HL-60/S4 treated with phorbol 12-myristate 13-acetate at 8.2 ng/mL for 4 days and 3 days (cell line): ENCODE results near the gene CDC42EP3.

ENCODE experiments used
- in situ Hi-C: fragments of 300-500 bp; cut with MboI; formaldehyde crosslinking; loops from 2 replicates; pipeline ENCODE4 v1.15.0; 2022; ENCODE audit warnings: low sequenced_read_pairs

CDC42EP3 gene

DNA sequence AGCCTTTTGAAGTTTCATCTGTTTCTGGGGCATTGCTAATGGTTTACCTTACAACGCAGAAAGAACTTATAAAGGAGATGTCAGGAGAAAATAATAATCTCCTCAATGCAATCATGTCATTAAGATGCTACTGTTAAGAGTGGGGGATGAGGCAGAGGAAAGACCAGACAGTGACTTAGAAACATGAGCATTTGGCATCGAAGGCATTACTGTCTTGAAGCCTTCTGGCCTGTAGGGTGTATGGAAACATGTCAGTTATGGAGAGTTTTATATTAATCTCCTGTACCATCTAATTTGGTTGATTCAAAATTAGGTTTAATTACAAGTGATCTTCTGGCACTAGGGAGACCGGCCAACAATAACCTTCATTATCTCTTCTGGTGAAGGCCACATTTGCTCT is 32.5 kb downstream of the CDC42EP3 start:
- in situ Hi-C loops = no loop called here

DNA sequence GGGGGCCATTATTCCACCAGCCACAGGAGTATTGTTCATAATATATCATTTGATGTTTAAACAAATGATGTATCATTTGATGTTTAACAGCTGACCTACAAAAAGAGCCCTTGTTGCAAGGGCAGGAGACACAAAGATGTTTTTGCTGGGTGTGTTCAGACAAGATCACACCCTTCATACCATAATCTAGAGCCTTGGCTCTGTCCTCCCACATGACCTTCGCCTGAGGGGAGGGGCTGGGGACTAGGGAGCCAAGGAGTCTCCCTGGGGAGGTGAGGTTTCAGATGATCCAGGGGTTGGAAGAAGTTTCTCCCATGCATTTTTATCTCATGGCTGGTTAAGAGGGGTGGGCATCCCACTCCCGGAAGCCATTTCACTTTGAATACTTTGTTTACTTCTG is 33.5 kb downstream of the CDC42EP3 start:
- in situ Hi-C loops = no loop called here

- in situ Hi-C loops = no loop called here
Measured at GRCh38 chr2:37637190-37637860, 34.1 kb downstream of the CDC42EP3 start.

- in situ Hi-C loops = no loop called here
Measured at GRCh38 chr2:37636381-37637066, 34.9 kb downstream of the CDC42EP3 start.

- in situ Hi-C loops = no loop called here
Measured at GRCh38 chr2:37635504-37636380, 35.7 kb downstream of the CDC42EP3 start.

DNA sequence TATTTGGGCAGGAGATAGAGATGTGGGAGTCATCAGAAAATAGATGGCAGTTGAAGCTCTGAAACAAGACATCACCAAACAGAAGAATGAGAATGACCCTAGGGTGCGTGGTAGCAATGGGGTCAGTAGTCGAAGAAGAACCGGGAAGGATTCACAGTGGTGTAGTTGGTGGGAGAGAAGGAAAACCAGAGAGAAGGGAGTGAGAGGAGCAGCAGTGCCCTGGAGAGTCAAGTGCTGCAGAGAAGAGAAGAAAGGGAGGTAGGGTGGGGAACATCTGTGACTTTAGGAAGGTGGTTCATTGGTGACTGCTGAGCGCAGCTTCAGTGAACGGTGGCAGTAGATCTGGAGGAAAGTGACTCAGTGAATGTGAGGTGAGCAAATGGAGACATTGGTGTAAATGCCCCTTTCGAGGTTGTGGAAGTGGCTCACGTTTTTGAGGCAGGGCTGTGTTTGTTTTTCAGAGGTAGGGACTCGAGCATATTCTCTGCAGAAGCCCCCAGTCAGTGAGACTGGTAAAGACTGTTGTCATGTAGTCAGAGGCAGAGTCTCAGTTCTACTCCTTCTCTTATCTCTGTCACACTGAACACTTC is 36.4 kb downstream of the CDC42EP3 start:
- in situ Hi-C loops = no loop called here

GRCh38 chr2:37633845-37634244 is 37.6 kb downstream of the CDC42EP3 start:
- in situ Hi-C loops = no loop called here

DNA sequence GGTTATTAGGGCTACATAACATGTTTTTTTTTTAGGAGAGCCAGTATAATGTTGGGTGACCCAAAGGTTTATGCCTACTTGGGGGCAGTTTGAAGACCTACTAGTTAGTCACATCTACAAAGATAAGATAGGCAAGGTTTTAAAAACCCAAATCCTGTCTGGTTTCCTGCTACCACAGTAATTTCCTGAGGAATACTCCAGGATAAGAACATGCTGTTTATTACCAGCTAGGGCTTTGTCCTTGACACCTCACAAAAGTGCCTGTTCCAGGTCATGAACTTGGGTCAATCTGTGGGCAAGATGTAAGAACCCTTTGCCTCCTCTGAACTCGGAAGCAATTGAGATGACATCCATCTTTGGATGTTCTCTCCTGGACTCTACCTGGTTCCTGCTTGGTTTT is 38.2 kb downstream of the CDC42EP3 start:
- in situ Hi-C loops = no loop called here

GRCh38 chr2:37632310-37632709 is 39.1 kb downstream of the CDC42EP3 start:
- in situ Hi-C loops = no loop called here

DNA sequence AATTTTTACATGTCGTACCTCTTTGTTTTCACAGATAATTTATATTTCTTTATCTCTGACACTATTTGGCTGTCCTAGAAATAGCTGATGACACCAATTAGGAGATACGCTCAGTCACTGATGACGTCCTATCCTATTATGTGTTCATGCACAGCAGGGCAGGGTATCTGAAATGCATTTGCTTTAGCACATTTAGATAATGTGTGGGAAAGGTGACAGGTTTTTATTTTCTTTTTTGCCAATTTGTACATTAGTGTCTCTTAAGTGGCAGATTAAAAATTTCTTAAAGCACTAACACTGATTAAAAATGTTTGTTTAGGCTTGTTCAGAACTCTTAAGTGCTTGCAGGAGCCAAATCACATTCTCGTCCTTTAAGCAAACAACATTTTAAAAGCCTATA is 39.7 kb downstream of the CDC42EP3 start:
- in situ Hi-C loops = no loop called here

DNA sequence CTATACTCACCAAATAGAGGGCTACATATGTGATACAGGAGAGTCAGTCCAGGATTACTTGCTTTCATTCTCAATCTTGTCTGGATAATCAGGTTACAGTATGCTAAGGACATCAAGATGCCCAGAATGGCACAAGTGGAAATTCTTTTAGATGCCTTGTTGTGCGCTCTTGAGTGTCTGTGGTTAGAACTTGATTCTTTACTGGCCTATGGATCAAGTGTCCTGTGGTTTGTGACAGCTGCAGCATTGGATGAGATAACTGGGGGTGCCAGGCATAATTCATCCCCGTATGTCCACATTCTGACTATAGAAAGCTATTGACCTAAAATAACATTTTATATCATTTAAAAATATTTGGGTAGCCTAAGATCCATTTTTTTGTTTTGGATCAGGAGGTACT is 40.1 kb downstream of the CDC42EP3 start:
- in situ Hi-C loops = no loop called here

- in situ Hi-C loops = no loop called here
Measured at GRCh38 chr2:37630776-37631175, 40.7 kb downstream of the CDC42EP3 start.

GRCh38 chr2:37630301-37630700 is 41.1 kb downstream of the CDC42EP3 start:
- in situ Hi-C loops = no loop called here

DNA sequence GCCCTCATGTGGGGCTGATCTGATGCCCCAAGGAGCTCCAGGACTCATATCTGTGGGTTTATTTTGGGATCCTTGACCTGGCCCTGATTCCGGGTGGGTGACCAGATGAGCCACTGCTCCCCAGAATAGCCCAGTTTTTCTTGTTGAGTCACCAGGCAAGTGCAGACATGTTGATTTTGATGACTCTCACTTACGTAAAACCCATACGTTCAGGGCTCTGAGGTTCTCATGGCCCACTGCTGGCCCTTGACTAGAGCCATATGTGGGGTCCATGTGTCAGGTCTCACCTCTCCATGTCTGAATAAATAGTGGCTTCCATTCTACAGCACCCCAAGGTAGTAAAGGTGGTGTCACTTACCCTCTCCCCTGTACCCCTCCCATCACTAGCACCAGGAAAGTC is 41.9 kb downstream of the CDC42EP3 start:
- in situ Hi-C loops = no loop called here

DNA sequence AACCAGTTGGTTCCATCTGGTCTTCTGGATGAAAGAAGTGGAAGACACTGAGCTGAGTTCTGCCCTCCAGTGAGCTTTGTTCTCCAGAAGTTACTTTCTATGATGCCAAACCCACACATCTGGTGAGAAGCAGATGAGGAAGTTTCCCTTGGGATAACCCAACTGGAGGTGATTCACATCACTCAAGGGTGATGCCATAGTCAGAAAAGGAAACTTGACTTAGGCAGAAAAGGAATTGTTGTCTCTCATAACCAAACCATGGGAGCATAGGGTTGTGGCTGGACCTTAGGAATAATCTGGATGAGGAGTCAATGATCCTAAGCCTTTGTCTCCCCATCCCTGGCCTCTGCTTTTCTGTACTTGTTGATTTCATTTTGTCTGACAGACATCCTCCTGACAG is 43.7 kb downstream of the CDC42EP3 start:
- in situ Hi-C loops = no loop called here

GRCh38 chr2:37625796-37626571 is 45.5 kb downstream of the CDC42EP3 start:
- in situ Hi-C loops = no loop called here

DNA sequence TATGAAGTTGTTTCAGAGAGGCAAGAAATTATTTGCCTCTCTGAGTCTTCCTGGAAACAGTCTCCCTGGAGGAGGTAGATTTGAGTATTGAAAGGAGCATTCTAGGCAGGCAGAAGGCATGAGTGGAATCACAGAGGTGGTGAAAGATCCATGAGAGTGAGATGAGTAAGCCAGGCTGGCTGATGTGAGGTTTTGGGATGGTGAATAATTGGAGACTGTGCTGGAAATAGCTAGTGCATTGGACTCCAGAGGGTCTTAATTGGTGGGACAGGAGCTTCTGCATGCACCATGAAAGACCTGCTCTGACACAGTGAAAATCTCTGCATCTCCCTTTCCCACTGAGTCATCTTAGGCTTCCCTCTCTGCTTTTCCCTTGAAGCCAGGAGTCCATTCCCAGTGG is 46.3 kb downstream of the CDC42EP3 start:
- in situ Hi-C loops = no loop called here

GRCh38 chr2:37623971-37624900 is 47.2 kb downstream of the CDC42EP3 start:
- in situ Hi-C loops = no loop called here

- in situ Hi-C loops = no loop called here
Measured at GRCh38 chr2:37623406-37623805, 48.0 kb downstream of the CDC42EP3 start.
